ENCODE results near the gene NEDD4L.

NEDD4L gene

DNA sequence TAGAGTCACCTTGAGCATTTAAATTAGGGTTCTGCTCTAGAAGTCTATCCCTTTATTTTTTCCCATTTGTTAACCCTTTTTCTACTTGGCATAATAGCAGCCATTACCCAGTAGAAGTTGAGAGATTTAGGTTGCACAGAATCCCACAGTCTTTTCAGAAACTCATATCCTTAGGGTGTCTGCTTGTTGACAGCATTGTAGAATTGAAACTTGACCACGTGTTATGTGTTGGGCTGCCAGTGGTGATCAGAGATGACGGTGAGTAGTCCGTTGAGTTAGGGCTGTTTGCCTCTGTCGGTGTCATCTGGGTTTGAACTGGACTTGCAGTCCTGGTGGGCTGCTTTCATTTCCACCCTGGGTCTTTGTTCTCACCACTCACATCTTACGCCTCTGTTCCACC is 114.4 kb downstream of the NEDD4L start:
- no peak for DNase-seq (ENCODE audit: low read depth)
- TF ChIP-seq, protein P1, sequence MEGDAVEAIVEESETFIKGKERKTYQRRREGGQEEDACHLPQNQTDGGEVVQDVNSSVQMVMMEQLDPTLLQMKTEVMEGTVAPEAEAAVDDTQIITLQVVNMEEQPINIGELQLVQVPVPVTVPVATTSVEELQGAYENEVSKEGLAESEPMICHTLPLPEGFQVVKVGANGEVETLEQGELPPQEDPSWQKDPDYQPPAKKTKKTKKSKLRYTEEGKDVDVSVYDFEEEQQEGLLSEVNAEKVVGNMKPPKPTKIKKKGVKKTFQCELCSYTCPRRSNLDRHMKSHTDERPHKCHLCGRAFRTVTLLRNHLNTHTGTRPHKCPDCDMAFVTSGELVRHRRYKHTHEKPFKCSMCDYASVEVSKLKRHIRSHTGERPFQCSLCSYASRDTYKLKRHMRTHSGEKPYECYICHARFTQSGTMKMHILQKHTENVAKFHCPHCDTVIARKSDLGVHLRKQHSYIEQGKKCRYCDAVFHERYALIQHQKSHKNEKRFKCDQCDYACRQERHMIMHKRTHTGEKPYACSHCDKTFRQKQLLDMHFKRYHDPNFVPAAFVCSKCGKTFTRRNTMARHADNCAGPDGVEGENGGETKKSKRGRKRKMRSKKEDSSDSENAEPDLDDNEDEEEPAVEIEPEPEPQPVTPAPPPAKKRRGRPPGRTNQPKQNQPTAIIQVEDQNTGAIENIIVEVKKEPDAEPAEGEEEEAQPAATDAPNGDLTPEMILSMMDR (IDR thresholded peaks at IDR 0.05; ENCODE audit: low read depth, low read length, missing control alignments): no peak
- H3K4me3 ChIP-seq (ENCODE audit: low read depth, low read length): no peak overlapping the region
- in situ Hi-C loops (cut with HindIII; ENCODE audit: low sequenced_read_pairs): no loop called here

DNA sequence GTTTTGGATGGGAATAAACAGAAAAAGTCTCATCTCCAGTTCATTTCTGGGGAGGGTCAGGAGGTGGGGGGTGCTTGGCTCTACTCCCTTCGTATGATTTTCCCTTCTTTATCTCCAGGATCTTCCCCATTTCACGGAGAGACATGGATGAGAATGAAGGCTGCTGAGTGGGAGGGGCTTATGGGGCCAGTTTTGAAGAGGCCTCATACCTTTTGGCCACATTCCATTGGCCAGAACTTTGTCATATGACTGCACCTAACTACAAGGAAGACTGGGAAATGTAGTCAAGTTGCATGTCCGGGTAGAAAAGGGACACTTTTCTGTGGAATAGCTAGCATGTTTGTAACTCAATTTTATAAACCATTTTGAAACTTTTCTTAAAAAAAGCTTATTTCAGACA is 117.6 kb downstream of the NEDD4L start:
- H3K4me3 ChIP-seq (ENCODE audit: low read depth, low read length): no peak overlapping the region
- no peak for DNase-seq (ENCODE audit: low read depth)
- in situ Hi-C loops (cut with HindIII; ENCODE audit: low sequenced_read_pairs): no loop called here
- TF ChIP-seq, protein P1 (IDR thresholded peaks at IDR 0.05; ENCODE audit: low read depth, low read length, missing control alignments): no peak

DNA sequence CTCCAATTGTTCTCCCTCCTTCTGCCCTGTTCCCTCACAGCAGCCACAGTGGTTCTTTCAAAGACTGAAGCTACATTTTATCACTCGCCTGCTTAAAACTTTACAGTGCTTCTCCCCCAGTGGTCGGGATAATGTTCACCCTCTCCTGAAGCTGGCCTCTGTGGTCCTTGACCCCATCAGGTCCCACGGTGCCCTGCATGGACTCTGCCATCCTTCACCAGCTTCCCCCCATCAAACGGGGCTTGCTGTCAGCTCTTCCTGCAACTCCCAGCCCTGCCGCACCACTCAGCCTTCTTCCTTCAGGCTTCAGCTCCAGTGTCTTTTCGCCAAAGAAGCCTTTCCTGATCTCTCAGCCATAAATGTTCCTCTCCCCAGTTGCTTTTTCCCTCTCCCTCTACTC is 118.1 kb downstream of the NEDD4L start:
- TF ChIP-seq, protein P1 (IDR thresholded peaks at IDR 0.05; ENCODE audit: low read depth, low read length, missing control alignments): no peak
- in situ Hi-C loops (cut with HindIII; ENCODE audit: low sequenced_read_pairs): no loop called here
- H3K4me3 ChIP-seq (ENCODE audit: low read depth, low read length): no peak overlapping the region
- no peak for DNase-seq (ENCODE audit: low read depth)

DNA sequence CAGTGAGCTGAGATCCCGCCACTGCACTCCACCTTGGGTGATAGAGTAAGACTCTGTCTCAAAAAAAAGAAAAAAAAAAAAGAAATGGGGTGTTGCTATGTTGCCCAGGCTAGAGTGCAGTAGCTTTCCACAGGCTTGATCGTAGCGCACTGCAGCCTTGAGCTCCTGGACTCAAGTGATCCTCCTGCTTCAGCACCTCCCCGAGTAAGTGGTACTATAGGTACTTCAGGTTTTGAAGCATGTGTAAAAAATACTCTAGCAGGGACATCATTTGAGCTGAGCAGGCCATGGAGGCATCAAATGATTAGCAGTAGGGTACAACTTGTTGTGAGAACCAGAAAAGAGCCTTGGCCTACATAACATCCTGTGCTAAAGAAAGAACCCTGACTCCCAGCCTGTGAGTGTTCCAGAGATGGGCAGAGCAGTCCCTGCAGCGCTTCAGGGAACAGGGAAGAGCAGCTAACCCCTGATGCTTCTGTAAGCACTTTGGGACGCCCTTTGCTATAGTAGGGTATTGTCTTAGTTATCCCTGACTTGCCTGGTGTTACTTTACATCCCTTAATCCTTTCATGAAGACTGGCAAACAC is 119.1 kb downstream of the NEDD4L start:
- DNase-seq (ENCODE audit: low read depth): no peak
- no peak overlapping the region for H3K4me3 ChIP-seq (ENCODE audit: low read depth, low read length)
- in situ Hi-C loops (cut with HindIII; ENCODE audit: low sequenced_read_pairs): no loop called here
- TF ChIP-seq, protein P1 (IDR thresholded peaks at IDR 0.05; ENCODE audit: low read depth, low read length, missing control alignments): no peak

DNA sequence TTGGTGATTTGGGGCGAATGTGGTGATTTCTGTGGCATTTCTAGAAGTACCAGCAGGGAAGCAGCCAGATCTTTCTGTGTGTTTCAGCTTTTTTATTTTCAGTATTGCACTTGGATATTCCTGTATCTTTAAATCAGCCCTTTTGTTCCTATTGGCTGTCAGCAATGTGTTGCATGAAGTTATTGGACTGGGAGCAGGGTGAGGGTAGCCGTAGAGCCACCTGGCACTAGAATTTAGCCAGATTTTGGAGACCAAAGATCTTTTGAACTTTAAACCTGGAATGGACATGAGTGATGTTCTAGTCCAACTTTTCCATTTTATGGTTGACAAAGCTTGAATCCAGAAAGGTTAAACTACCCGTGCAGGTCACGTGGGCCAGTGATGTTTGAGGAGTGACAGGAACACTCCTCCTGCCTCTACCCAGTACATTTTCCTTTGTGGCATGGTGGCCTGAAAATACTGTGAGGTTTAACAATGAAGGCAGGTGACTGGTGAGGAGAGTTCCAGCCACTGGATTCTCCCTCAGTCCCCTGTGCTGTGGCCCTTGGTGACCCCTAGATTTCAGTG is 122.3 kb downstream of the NEDD4L start:
- DNase-seq (ENCODE audit: low read depth): no peak
- in situ Hi-C loops (cut with HindIII; ENCODE audit: low sequenced_read_pairs): no loop called here
- TF ChIP-seq, protein P1 (IDR thresholded peaks at IDR 0.05; ENCODE audit: low read depth, low read length, missing control alignments): no peak
- H3K4me3 ChIP-seq (ENCODE audit: low read depth, low read length): no peak overlapping the region

DNA sequence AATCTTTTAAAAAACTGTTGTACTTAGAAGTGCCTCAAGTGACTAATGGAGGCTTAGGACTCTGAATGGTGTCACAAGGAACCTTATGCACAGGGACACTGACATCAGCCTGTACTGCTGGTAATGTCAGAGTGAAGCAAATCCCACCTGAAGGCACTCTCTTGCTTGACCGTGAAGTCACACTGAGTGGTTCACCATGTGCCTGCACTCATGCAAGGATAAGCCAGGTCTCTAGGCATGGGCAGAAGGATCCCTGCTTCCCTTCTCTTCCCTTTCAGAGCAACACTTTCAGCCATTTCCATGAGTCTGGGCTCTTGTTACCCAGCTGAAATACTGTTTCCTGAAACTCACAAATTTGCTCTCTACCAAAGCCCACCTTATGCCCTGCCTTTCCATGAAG is 123.0 kb downstream of the NEDD4L start:
- H3K4me3 ChIP-seq (ENCODE audit: low read depth, low read length): no peak overlapping the region
- in situ Hi-C loops (cut with HindIII; ENCODE audit: low sequenced_read_pairs): no loop called here
- TF ChIP-seq, protein P1 (IDR thresholded peaks at IDR 0.05; ENCODE audit: low read depth, low read length, missing control alignments): no peak
- DNase-seq (ENCODE audit: low read depth): no peak

Data from astrocyte of the cerebellum (primary cell).